Activated B cell treated with CpG ODN at 0.5 μM for 24 hours (primary cell): Measurements from ENCODE around the gene SLC24A4. TPM values are rescaled to one million over a fixed set of nuclear protein-coding genes. Genes with fewer than 3 reads are reported as not detected.

Source experiments
- ATAC-seq: fragments of 200-7000 bp; cut with Tn5 transposase; one replicate; pipeline ENCODE4 v1.10.0; 2021; ENCODE audit warnings: low read depth, mild to moderate bottlenecking, moderate library complexity
- CTCF ChIA-PET: fragments of 350-600 bp; sonication (Branson Sonifier 250); formaldehyde crosslinking; loops from one replicate; lab custom pipeline; 2021; ENCODE audit warnings: antibody characterized with exemption; lab: Charles Lee
- POLR2A ChIA-PET: fragments of 350-600 bp; sonication (Branson Sonifier 250); formaldehyde crosslinking; loops from one replicate; lab custom pipeline; 2021; ENCODE audit warnings: antibody characterized with exemption; lab: Charles Lee
- DNase-seq: peaks from one replicate; pipeline ENCODE4 v3.0.0; 2022
- H3K27ac Mint-ChIP-seq: one replicate; pipeline ENCODE4 v1.8.0; 2020; ENCODE audit warnings: mixed read lengths
- H3K27me3 Mint-ChIP-seq: one replicate; pipeline ENCODE4 v1.8.0; 2021; ENCODE audit warnings: mixed read lengths
- H3K36me3 Mint-ChIP-seq: one replicate; pipeline ENCODE4 v1.8.0; 2021; ENCODE audit warnings: low read depth, mixed read lengths
- H3K4me1 Mint-ChIP-seq: one replicate; pipeline ENCODE4 v1.8.0; 2021; ENCODE audit warnings: mixed read lengths
- H3K4me3 Mint-ChIP-seq: one replicate; pipeline ENCODE4 v1.8.0; 2020; ENCODE audit warnings: mild to moderate bottlenecking, mixed read lengths
- H3K9me3 Mint-ChIP-seq: one replicate; pipeline ENCODE4 v1.8.0; 2020; ENCODE audit warnings: mixed read lengths
- intact Hi-C: fragments of 100-400 bp; cut with micrococcal nuclease; formaldehyde crosslinking; loops from one replicate; pipeline ENCODE4 v1.15.1; 2024
- total RNA-seq: library from RNA; stranded (reverse); gene quantifications from 2 replicates; pipeline ENCODE4 v1.2.3, GENCODE V29; 2022
- TF ChIP-seq, protein P1 (sequence below): fragments of 200-600 bp; IDR thresholded peaks from one replicate; pipeline ENCODE4 v1.8.0; 2022; ENCODE audit warnings: antibody characterized with exemption, mild to moderate bottlenecking

Gene SLC24A4
- total RNA-seq, 1 donor from 2014 or later: 0.09 TPM

DNA sequence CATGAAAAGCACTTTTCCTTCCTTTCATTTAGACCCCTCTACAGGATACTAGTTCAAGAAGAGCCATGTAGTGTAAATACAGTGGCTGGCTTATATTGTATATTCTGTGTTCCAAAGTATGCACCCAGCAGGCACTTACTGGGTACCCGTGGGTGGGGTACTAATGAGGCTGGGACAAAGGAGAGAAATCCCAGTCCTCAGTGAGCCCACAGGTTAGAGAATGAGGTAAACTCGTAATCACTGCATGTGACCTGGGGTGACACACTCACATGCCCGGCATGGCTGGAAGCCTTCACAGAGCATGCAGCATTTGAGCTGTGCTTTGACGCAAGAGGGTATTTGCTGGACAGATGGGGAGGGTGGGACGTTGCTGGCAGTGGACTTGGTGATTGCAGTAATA lies 17.1 kb downstream of the SLC24A4 start:
- intact Hi-C loops: no loop called here
- ChIA-PET POLR2A (no interaction called here), CTCF (no interaction called here)
- no peaks in the 10 kb centered on the region for H3K36me3 Mint-ChIP-seq
- no peak overlapping the region for H3K27ac Mint-ChIP-seq
- H3K4me3 Mint-ChIP-seq: no peak overlapping the region
- DNase-seq: no peak
- ATAC-seq: no peak
- H3K27me3 Mint-ChIP-seq: peaks cover 29% of the 10 kb centered on the region
- H3K4me1 Mint-ChIP-seq: no peaks in the 10 kb centered on the region
- H3K9me3 Mint-ChIP-seq: no peaks in the 10 kb centered on the region
- TF ChIP-seq, protein P1, sequence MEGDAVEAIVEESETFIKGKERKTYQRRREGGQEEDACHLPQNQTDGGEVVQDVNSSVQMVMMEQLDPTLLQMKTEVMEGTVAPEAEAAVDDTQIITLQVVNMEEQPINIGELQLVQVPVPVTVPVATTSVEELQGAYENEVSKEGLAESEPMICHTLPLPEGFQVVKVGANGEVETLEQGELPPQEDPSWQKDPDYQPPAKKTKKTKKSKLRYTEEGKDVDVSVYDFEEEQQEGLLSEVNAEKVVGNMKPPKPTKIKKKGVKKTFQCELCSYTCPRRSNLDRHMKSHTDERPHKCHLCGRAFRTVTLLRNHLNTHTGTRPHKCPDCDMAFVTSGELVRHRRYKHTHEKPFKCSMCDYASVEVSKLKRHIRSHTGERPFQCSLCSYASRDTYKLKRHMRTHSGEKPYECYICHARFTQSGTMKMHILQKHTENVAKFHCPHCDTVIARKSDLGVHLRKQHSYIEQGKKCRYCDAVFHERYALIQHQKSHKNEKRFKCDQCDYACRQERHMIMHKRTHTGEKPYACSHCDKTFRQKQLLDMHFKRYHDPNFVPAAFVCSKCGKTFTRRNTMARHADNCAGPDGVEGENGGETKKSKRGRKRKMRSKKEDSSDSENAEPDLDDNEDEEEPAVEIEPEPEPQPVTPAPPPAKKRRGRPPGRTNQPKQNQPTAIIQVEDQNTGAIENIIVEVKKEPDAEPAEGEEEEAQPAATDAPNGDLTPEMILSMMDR: no peak

DNA sequence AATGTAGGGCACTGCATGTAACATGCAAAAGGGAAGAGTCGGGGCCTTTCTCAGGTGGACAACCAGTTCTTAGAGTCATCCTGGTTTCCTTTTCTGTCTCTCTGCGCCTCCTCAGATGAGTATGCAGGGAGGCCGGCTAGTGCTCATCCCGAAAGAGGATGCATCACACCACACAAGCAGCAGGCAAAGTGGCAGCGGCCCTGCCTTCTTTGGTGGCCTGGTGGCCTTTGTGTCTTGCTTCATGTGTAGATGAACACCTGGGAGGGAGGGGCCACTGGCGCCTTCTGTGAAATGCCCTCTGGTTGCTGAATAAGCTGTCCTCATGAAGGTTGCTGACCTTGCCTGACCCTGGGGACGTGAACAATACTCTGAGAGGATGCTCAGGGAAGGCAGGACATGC lies 18.0 kb downstream of the SLC24A4 start:
- no peak overlapping the region for H3K4me3 Mint-ChIP-seq
- intact Hi-C loops: no loop called here
- H3K36me3 Mint-ChIP-seq: no peaks in the 10 kb centered on the region
- H3K27me3 Mint-ChIP-seq: peaks cover 29% of the 10 kb centered on the region
- ChIA-PET POLR2A (no interaction called here), CTCF (no interaction called here)
- no peaks in the 10 kb centered on the region for H3K9me3 Mint-ChIP-seq
- TF ChIP-seq, protein P1: no peak
- DNase-seq (no peak), ATAC-seq (no peak)
- H3K27ac Mint-ChIP-seq: no peak overlapping the region
- H3K4me1 Mint-ChIP-seq: no peaks in the 10 kb centered on the region

GRCh38 chr14:92341791-92342190 lies 18.8 kb downstream of the SLC24A4 start:
- CTCF ChIA-PET: no interaction called here
- intact Hi-C loops: no loop called here
- TF ChIP-seq, protein P1: no peak

DNA sequence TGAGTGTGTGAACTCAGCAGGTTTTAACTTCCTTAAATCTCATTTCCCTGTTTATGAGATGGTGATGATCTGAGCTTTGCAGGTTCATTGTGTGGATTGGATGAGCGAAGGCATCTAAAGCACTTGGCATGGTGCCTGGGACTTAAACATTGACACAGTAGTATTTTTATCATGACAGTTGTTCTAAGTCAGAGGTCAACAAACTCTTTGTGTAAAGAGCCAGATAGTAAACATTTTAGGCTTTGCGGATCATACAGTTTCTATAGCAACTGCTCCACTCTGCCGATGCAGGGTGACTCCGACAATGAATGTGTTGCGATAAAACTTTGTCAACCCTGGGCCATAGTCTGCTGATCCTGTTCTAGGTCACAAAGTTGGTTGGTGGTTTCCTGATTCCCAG lies 25.2 kb downstream of the SLC24A4 start:
- H3K27me3 Mint-ChIP-seq: peaks cover 11% of the 10 kb centered on the region
- no peak for ATAC-seq

More at GRCh38 chr14:92341791-92342190, 18.8 kb downstream of the SLC24A4 start:
- Mint-ChIP-seq H3K27me3 (peaks cover 28% of the 10 kb centered on the region), H3K9me3 (no peaks in the 10 kb centered on the region), H3K27ac (no peak overlapping the region), H3K36me3 (no peaks in the 10 kb centered on the region), H3K4me1 (no peaks in the 10 kb centered on the region), H3K4me3 (no peak overlapping the region)
- POLR2A ChIA-PET: no interaction called here
- ATAC-seq: no peak
- DNase-seq: no peak

DNA sequence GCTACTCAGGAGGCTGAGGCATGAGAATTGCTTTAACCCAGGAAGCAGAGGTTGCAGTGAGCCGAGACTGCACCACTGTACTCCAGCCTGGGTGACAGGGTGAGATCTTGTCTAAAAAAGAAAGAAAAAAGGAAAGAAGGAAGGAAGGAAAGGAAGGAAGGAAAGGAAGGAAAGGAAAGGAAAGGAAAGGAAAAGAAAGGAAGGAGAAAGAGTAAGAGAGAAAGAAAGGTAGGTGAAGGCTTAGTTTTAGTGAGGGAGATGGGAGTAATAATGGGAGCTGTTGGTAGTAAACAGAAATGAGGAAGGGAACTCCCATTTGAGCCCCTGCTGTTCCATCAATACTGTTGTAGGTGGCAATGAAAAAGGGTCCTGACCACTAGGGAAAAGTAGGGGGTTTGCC lies 28.8 kb downstream of the SLC24A4 start:
- TF ChIP-seq, protein P1: no peak
- intact Hi-C loops: no loop called here
- ATAC-seq: no peak
- Mint-ChIP-seq H3K9me3 (no peaks in the 10 kb centered on the region), H3K27ac (no peak overlapping the region), H3K36me3 (no peaks in the 10 kb centered on the region), H3K4me1 (peaks cover 2% of the 10 kb centered on the region), H3K4me3 (no peak overlapping the region), H3K27me3 (peaks cover 8% of the 10 kb centered on the region)
- no peak for DNase-seq
- ChIA-PET POLR2A (no interaction called here), CTCF (no interaction called here)

More for the DNA sequence above, 25.2 kb downstream of the SLC24A4 start:
- Mint-ChIP-seq H3K4me3 (no peak overlapping the region), H3K4me1 (no peaks in the 10 kb centered on the region), H3K9me3 (no peaks in the 10 kb centered on the region), H3K36me3 (no peaks in the 10 kb centered on the region), H3K27ac (no peak overlapping the region)
- intact Hi-C loops: no loop called here
- CTCF ChIA-PET: no interaction called here
- TF ChIP-seq, protein P1: no peak
- DNase-seq: no peak
- POLR2A ChIA-PET: no interaction called here
